IPS DF 19.7 (cell line): Measurements from ENCODE around the gene HMG20B.
"Not testable (repeated sequence)": the region's sequence is repeated elsewhere in the genome, so short reads cannot be mapped to it uniquely, and the experiment has no call there.

Source experiments
- DNase-seq: peaks from one replicate; pipeline ENCODE4 v3.0.0-alpha.2; 2013; ENCODE audit warnings: low read depth, low spot score

Gene HMG20B

GRCh38 chr19:3584036-3584802 is 11.5 kb downstream of the HMG20B start:
- not testable (repeated sequence) for DNase-seq

- DNase-seq = no peak
Measured at GRCh38 chr19:3585301-3586126, 12.8 kb downstream of the HMG20B start, which contains the start of gene GIPC3. Gene GIPC3 (plus strand): TSS chr19:3585478. CDS start chr19:3585598, 120 bp downstream.

- no peak for DNase-seq
Measured at GRCh38 chr19:3586127-3586626, 13.4 kb downstream of the HMG20B start.

GRCh38 chr19:3586707-3587346 is 14.1 kb downstream of the HMG20B start:
- no peak for DNase-seq

GRCh38 chr19:3589439-3589838 is 16.7 kb downstream of the HMG20B start:
- DNase-seq = no peak

GRCh38 chr19:3589949-3590348 is 17.2 kb downstream of the HMG20B start:
- DNase-seq = no peak

GRCh38 chr19:3590991-3591659 is 18.4 kb downstream of the HMG20B start:
- DNase-seq = no peak

- no peak for DNase-seq
Measured at GRCh38 chr19:3591876-3592613, 19.3 kb downstream of the HMG20B start.

- no peak for DNase-seq
Measured at GRCh38 chr19:3593156-3593555, 20.4 kb downstream of the HMG20B start.

- no peak for DNase-seq
Measured at GRCh38 chr19:3595521-3596061, 22.8 kb downstream of the HMG20B start.

GRCh38 chr19:3599776-3600187 is 27.0 kb downstream of the HMG20B start:
- no peak for DNase-seq

GRCh38 chr19:3601021-3601420 is 28.3 kb downstream of the HMG20B start:
- no peak for DNase-seq

GRCh38 chr19:3603121-3603811 is 30.5 kb downstream of the HMG20B start:
- no peak for DNase-seq

GRCh38 chr19:3604227-3604986 is 31.7 kb downstream of the HMG20B start:
- no peak for DNase-seq

GRCh38 chr19:3604987-3605343 is 32.2 kb downstream of the HMG20B start:
- DNase-seq = no peak

- DNase-seq = no peak
Measured at GRCh38 chr19:3605361-3605760, 32.6 kb downstream of the HMG20B start.

- no peak for DNase-seq
Measured at GRCh38 chr19:3605770-3606169, 33.0 kb downstream of the HMG20B start.

GRCh38 chr19:3606174-3606689 is 33.5 kb downstream of the HMG20B start:
- DNase-seq = no peak

GRCh38 chr19:3606690-3607289 is 34.0 kb downstream of the HMG20B start, which contains the start of gene TBXA2R:
Gene TBXA2R (minus strand): TSS chr19:3606875. CDS start chr19:3600634, 6,241 bp downstream.
- DNase-seq = no peak
